Tibial nerve (tissue), 4 donors: Measurements from ENCODE around the gene THPO.

Source experiments
- EP300 ChIP-seq, 2 donors: sonication (generic); formaldehyde crosslinking; IDR thresholded peaks; one replicate each; pipeline ENCODE4 v1.6.1; 2017; ENCODE audit warnings: antibody characterized with exemption in 2 of 2, mild to moderate bottlenecking in 1 of 2
- POLR2A ChIP-seq, 2 donors: fragments of 450-650 bp; IDR thresholded peaks; one replicate each; pipeline ENCODE4 v1.6.1; 2017; ENCODE audit warnings: antibody characterized with exemption in 2 of 2, mild to moderate bottlenecking in 2 of 2, moderate library complexity in 2 of 2
- TF ChIP-seq, protein P1 (sequence below), 5 experiments: fragments of 200-600 bp in 3 of 5; fragments of 450-650 bp in 2 of 5; sonication (generic) in 3 of 5; IDR thresholded peaks; one replicate each; pipeline ENCODE4 v1.5.1; 2016 to 2019; ENCODE audit warnings: antibody characterized with exemption in 5 of 5, mild to moderate bottlenecking in 3 of 5, moderate library complexity in 2 of 5

- TF ChIP-seq, protein P1, sequence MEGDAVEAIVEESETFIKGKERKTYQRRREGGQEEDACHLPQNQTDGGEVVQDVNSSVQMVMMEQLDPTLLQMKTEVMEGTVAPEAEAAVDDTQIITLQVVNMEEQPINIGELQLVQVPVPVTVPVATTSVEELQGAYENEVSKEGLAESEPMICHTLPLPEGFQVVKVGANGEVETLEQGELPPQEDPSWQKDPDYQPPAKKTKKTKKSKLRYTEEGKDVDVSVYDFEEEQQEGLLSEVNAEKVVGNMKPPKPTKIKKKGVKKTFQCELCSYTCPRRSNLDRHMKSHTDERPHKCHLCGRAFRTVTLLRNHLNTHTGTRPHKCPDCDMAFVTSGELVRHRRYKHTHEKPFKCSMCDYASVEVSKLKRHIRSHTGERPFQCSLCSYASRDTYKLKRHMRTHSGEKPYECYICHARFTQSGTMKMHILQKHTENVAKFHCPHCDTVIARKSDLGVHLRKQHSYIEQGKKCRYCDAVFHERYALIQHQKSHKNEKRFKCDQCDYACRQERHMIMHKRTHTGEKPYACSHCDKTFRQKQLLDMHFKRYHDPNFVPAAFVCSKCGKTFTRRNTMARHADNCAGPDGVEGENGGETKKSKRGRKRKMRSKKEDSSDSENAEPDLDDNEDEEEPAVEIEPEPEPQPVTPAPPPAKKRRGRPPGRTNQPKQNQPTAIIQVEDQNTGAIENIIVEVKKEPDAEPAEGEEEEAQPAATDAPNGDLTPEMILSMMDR (IDR thresholded peaks at IDR 0.05): no peak
- TF ChIP-seq POLR2A (IDR thresholded peaks at IDR 0.05): no peak
- TF ChIP-seq EP300 (IDR thresholded peaks at IDR 0.05): no peak
These were observed 10.3 kb upstream of the THPO start for GRCh38 chr3:184388164-184388935.
